ENCODE data around the gene LY6G6D.

The LY6G6D gene

DNA sequence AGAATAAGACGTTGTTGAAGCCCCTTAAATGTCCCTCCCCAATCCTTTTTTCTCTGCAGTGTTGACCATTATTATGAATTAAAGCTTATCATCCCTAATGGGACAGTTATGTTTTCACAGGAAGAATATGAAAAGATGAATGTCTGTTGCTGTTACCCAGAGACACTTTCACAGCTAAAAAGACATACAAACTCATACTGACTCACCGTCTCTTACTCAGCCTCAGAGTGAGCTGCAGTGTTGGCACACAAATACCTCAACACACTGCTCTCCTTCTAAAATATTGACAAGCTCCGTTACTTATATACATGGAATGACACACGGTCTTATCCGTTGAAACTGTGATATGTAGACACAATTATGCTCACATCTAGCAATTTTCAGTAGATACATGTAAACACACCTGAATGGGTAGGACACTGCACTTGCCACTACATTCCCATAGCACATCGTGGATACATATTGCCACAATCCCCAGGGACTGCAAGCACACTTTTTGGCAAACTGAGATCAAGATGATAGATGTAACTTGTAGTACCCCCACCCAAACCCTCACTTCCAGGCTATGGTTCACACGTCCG lies 37.7 kb downstream of the LY6G6D start:
- peak; percentile 80 for DNase-seq (ENCODE audit: low read depth)
- no peak overlapping the region for H3K4me3 ChIP-seq (ENCODE audit: low read length)
- no peak for TF ChIP-seq CTCF (IDR thresholded peaks at IDR 0.05; ENCODE audit: insufficient read depth, low read depth, low read length, missing control alignments)

DNA sequence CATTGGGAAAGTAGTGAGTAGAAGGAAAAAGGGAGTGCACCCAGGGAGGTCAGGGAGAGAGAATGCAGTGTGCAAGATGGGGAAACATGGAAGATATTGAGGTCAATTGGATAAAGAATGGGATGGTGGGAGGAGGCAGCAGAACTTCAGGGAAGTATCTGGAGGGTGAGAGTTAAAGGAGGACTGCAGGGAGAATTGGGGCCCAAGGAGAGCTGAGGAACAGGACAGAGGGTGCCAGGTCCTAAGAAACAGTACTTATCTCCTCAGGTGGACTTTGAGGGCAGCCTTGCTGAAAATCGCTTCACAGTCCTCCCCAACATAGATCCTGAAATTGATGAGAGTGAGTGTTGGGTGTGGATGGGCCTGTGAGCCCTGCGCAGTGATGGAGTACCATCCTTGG lies 43.1 kb downstream of the LY6G6D start:
- no peak overlapping the region for H3K4me3 ChIP-seq (ENCODE audit: low read length)
- TF ChIP-seq CTCF (IDR thresholded peaks at IDR 0.05; ENCODE audit: insufficient read depth, low read depth, low read length, missing control alignments) = no peak
- no peak for DNase-seq (ENCODE audit: low read depth)

DNA sequence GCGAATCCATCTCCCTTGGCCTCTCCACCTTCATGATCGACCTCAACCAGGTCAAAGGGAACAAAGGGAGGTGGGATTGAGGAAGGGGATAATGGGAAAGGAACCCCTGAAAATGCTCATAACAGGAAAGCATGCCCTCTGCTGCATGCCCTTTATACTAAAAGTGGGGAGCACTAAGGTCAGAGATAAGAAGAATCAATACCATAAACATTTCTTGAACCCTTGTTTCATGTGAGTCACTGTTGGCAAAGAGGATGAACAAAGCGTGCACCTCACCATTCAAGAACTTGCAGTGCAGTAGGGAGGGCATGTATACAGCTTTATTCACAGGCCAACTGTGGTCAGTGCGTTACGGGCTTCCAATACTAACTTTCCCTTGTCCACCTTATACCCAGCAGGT lies 45.6 kb downstream of the LY6G6D start:
- no peak overlapping the region for H3K4me3 ChIP-seq (ENCODE audit: low read length)
- TF ChIP-seq CTCF (IDR thresholded peaks at IDR 0.05; ENCODE audit: insufficient read depth, low read depth, low read length, missing control alignments) = no peak
- DNase-seq (ENCODE audit: low read depth) = no peak

- TF ChIP-seq CTCF (IDR thresholded peaks at IDR 0.05; ENCODE audit: insufficient read depth, low read depth, low read length, missing control alignments) = no peak
- no peak for DNase-seq (ENCODE audit: low read depth)
- H3K4me3 ChIP-seq (ENCODE audit: low read length) = no peak overlapping the region
Observed at GRCh38 chr6:31761343-31761742, 46.2 kb downstream of the LY6G6D start.

GRCh38 chr6:31762356-31762755 lies 47.2 kb downstream of the LY6G6D start, which contains the start of gene SAPCD1:
Gene SAPCD1, plus strand, starts transcription at chr6:31762656. Its CDS starts 399 bp downstream, at chr6:31763055.
- no peak within 1 kb of the TSS for H3K4me3 ChIP-seq (ENCODE audit: low read length)
- DNase-seq (ENCODE audit: low read depth) = no peak
- TF ChIP-seq CTCF (IDR thresholded peaks at IDR 0.05; ENCODE audit: insufficient read depth, low read depth, low read length, missing control alignments) = no peak

GRCh38 chr6:31762878-31763618 lies 47.9 kb downstream of the LY6G6D start:
- TF ChIP-seq CTCF (IDR thresholded peaks at IDR 0.05; ENCODE audit: insufficient read depth, low read depth, low read length, missing control alignments) = no peak
- DNase-seq (ENCODE audit: low read depth) = no peak
- no peak overlapping the region for H3K4me3 ChIP-seq (ENCODE audit: low read length)

- no peak overlapping the region for H3K4me3 ChIP-seq (ENCODE audit: low read length)
- no peak for TF ChIP-seq CTCF (IDR thresholded peaks at IDR 0.05; ENCODE audit: insufficient read depth, low read depth, low read length, missing control alignments)
- DNase-seq (ENCODE audit: low read depth) = peak; percentile 29
Observed at GRCh38 chr6:31763619-31763940, 48.4 kb downstream of the LY6G6D start.
